OCI-LY3 (cell line): ENCODE results near the gene PHF23.

ENCODE experiments used
- CTCF ChIP-seq: fragments of 200-600, 300-600 bp; sonication (generic); IDR thresholded peaks from 2 replicates; pipeline ENCODE4 v1.5.1; 2014; ENCODE audit warnings: antibody characterized with exemption, low read length, low read depth
- EZH2phosphoT487 ChIP-seq: fragments of 200-600 bp; shearing (Covaris generic); IDR thresholded peaks from 2 replicates; pipeline ENCODE4 v1.6.1; 2018; ENCODE audit warnings: antibody characterized with exemption, mixed run types, low read depth

GRCh38 chr17:7204336-7204735, 34.9 kb downstream of the PHF23 start:
- no peak for TF ChIP-seq CTCF
- TF ChIP-seq EZH2phosphoT487: no peak
